ENCODE data around the gene CAMTA1.

CAMTA1 gene

GRCh38 chr1:6893388-6893787, 108.1 kb downstream of the CAMTA1 start:
- FAIRE-seq (no peak), DNase-seq (ENCODE audit: insufficient read length, low spot score) (no peak)
- TF ChIP-seq CTCF (IDR thresholded peaks at IDR 0.05; ENCODE audit: insufficient read depth, missing control alignments), result no peak

- DNase-seq (ENCODE audit: insufficient read length, low spot score) (no peak), FAIRE-seq (no peak)
- no peak for TF ChIP-seq CTCF (IDR thresholded peaks at IDR 0.05; ENCODE audit: insufficient read depth, missing control alignments)
These were observed 111.9 kb downstream of the CAMTA1 start for GRCh38 chr1:6897138-6897537.

GRCh38 chr1:6898974-6899539, 113.8 kb downstream of the CAMTA1 start:
- no peak for DNase-seq (ENCODE audit: insufficient read length, low spot score)
- no peak for TF ChIP-seq CTCF (IDR thresholded peaks at IDR 0.05; ENCODE audit: insufficient read depth, missing control alignments)
- no peak for FAIRE-seq

- DNase-seq (ENCODE audit: insufficient read length, low spot score), result no peak
- no peak for TF ChIP-seq CTCF (IDR thresholded peaks at IDR 0.05; ENCODE audit: insufficient read depth, missing control alignments)
- FAIRE-seq, result no peak
These were observed 114.4 kb downstream of the CAMTA1 start for GRCh38 chr1:6899621-6900020.

- TF ChIP-seq CTCF (IDR thresholded peaks at IDR 0.05; ENCODE audit: insufficient read depth, missing control alignments), result no peak
- FAIRE-seq (no peak), DNase-seq (ENCODE audit: insufficient read length, low spot score) (no peak)
These were observed 116.9 kb downstream of the CAMTA1 start for GRCh38 chr1:6902153-6902552.

- no peak for TF ChIP-seq CTCF (IDR thresholded peaks at IDR 0.05; ENCODE audit: insufficient read depth, missing control alignments)
- FAIRE-seq (no peak), DNase-seq (ENCODE audit: insufficient read length, low spot score) (no peak)
These were observed 119.4 kb downstream of the CAMTA1 start for GRCh38 chr1:6904476-6905170.

- FAIRE-seq, result no peak
- TF ChIP-seq CTCF (IDR thresholded peaks at IDR 0.05; ENCODE audit: insufficient read depth, missing control alignments), result no peak
- no peak for DNase-seq (ENCODE audit: insufficient read length, low spot score)
These were observed 120.1 kb downstream of the CAMTA1 start for GRCh38 chr1:6905331-6905730.
